Ovary (tissue), 3 donors: ENCODE results near the gene OR56A5.

ENCODE experiments used
- EP300 ChIP-seq: sonication (generic); formaldehyde crosslinking; IDR thresholded peaks from one replicate; pipeline ENCODE4 v1.6.1; 2017; ENCODE audit warnings: antibody characterized with exemption
- POLR2A ChIP-seq: fragments of 450-650 bp; IDR thresholded peaks from one replicate; pipeline ENCODE4 v1.6.1; 2017; ENCODE audit warnings: antibody characterized with exemption, mild to moderate bottlenecking, moderate library complexity
- TF ChIP-seq, protein P1 (sequence below), 3 donors: fragments of 450-650 bp in 2 of 3; fragments of 200-600 bp in 1 of 3; IDR thresholded peaks; one replicate each; pipeline versions ENCODE4 v1.5.1 to v1.8.0; 2016 to 2022; ENCODE audit warnings: antibody characterized with exemption in 3 of 3, mild to moderate bottlenecking in 1 of 3
- donor health status: DM: no; HTN: no; CAD: no.

DNA sequence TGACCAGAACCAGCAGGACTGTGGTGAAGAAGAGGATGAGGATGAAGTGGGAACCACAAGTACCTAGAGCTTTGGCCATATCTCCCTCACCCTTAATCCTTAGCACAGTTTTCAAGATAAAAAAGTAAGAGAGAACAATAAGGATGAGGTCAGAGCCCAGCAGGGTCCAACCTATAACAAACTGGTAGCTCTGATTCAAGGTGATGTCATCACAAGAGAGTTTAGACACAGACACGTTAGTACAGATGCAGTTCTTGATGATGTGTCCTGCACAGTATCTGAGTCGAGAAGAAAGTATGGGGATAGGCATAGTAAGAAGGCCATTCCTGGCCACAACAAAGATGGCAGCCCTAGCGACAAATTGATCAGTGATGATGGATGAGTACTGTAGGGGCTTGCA lies 586 bp downstream of the OR56A5 start:
- TF ChIP-seq POLR2A (no peak), EP300 (no peak)
- TF ChIP-seq, protein P1, sequence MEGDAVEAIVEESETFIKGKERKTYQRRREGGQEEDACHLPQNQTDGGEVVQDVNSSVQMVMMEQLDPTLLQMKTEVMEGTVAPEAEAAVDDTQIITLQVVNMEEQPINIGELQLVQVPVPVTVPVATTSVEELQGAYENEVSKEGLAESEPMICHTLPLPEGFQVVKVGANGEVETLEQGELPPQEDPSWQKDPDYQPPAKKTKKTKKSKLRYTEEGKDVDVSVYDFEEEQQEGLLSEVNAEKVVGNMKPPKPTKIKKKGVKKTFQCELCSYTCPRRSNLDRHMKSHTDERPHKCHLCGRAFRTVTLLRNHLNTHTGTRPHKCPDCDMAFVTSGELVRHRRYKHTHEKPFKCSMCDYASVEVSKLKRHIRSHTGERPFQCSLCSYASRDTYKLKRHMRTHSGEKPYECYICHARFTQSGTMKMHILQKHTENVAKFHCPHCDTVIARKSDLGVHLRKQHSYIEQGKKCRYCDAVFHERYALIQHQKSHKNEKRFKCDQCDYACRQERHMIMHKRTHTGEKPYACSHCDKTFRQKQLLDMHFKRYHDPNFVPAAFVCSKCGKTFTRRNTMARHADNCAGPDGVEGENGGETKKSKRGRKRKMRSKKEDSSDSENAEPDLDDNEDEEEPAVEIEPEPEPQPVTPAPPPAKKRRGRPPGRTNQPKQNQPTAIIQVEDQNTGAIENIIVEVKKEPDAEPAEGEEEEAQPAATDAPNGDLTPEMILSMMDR (IDR thresholded peaks at IDR 0.05): no peak
